Heart left ventricle (tissue), 13 donors: ENCODE measurements around the gene ASXL2.

Experiments used
- CTCF ChIP-seq, 12 donors: fragments of 200-600 bp; sonication (generic) in 4 of 12; IDR thresholded peaks; one replicate each; pipeline versions ENCODE4 v1.5.0 to v1.8.0; 2018 to 2022; ENCODE audit warnings: antibody characterized with exemption in 12 of 12, mild to moderate bottlenecking in 5 of 12
- POLR2A ChIP-seq, 2 donors: fragments of 450-650 bp; IDR thresholded peaks; one replicate each; pipeline ENCODE4 v1.6.1; 2017; ENCODE audit warnings: antibody characterized with exemption in 2 of 2, mild to moderate bottlenecking in 2 of 2, moderate library complexity in 2 of 2
- donor health status: ischemic (EF 13 %, LVEDD 7.1; RV severe dilation, severe dysfunction).
- donor health status: DM: no; HTN: yes; CAD: no.
- donor health status: DM: no; HTN: no; CAD: no.
- donor health status: ischemic (EF 25% LVEDD 6.9; RV normal size, moderate dysfunction).
- donor health status: ischemic (EF 25% LVEDD 5.7; RV mildly dilated, moderate dysfunction).
- donor health status: ischemic (EF 35%, LVEDD 5.7; RV mildly dilated, moderate dysfunction).
- donor health status: nonischemic (EF 11% LVEDD 7.7; RV severe dilation, severe dysfunction).
- donor health status: DM: yes; HTN: yes; CAD: no.
- donor health status: PGD.
- donor health status: ischemic (EF 29% LVEDD 5.4; RV normal size, mild dysfunction).
- donor health status: nonischemic (EF 23%, LVEDD 6.1; RV moderate dilation, normal function).

- TF ChIP-seq CTCF (IDR thresholded peaks at IDR 0.05) (no peak), POLR2A (IDR thresholded peaks at IDR 0.05) (no peak)
Measured at GRCh38 chr2:25701801-25702200, 176.5 kb downstream of the ASXL2 start.
